PC-3 (cell line): Measurements from ENCODE around the gene CRIM1. TPM values are rescaled to one million over a fixed set of nuclear protein-coding genes. Genes with fewer than 3 reads are reported as not detected.

ENCODE experiments used
- ATAC-seq: fragments of 200-7000 bp; cut with Tn5 transposase; 2 replicates; pipeline ENCODE4 v1.9.1; 2020; ENCODE audit warnings: mild to moderate bottlenecking, moderate library complexity
- BruUV-seq: library from RNA; stranded (reverse); fragments of 400-500 nt; replicated peaks from 2 replicates; lab custom pipeline; 2021; lab: Mats Ljungman, UMichigan
- CTCF ChIA-PET: fragments of 300-600 bp; sonication (Branson Sonifier 250); formaldehyde crosslinking; loops from one replicate; lab custom pipeline; 2022; ENCODE audit warnings: antibody characterized with exemption; lab: Charles Lee
- POLR2A ChIA-PET: fragments of 300-600 bp; sonication (Branson Sonifier 250); formaldehyde crosslinking; loops from one replicate; lab custom pipeline; 2022; ENCODE audit warnings: antibody characterized with exemption; ENCODE audit not compliant: unreplicated experiment; lab: Charles Lee
- DNase-seq: peaks from one replicate; pipeline ENCODE4 v3.0.0-alpha.2; 2015
- H2AFZ ChIP-seq: fragments of 300-600 bp; sonication (generic); 2 replicates; pipeline ENCODE4 v1.6.0; 2016; ENCODE audit warnings: antibody characterized with exemption, low read length
- H3F3A ChIP-seq: fragments of 300-600 bp; sonication (generic); one replicate; pipeline ENCODE4 v1.6.0; 2017; ENCODE audit warnings: antibody characterized with exemption, low read length, control low read depth, mild to moderate bottlenecking; ENCODE audit not compliant: unreplicated experiment
- H3K27ac ChIP-seq: fragments of 300-600 bp; sonication (generic); 2 replicates; pipeline ENCODE4 v1.5.1; 2016; ENCODE audit warnings: mild to moderate bottlenecking, low read length
- H3K27me3 ChIP-seq: fragments of 300-600 bp; sonication (generic); 2 replicates; pipeline ENCODE4 v1.6.1; 2016; ENCODE audit warnings: low read length, mixed read lengths
- H3K36me3 ChIP-seq: fragments of 300-600 bp; sonication (generic); 2 replicates; pipeline ENCODE4 v1.6.1; 2016; ENCODE audit warnings: low read depth, mixed run types, low read length, mixed read lengths
- H3K4me1 ChIP-seq: fragments of 300-600 bp; sonication (generic); 2 replicates; pipeline ENCODE4 v1.5.1; 2016; ENCODE audit warnings: low read length; ENCODE audit not compliant: insufficient read depth
- H3K4me2 ChIP-seq: fragments of 300-600 bp; sonication (generic); 2 replicates; pipeline ENCODE4 v1.6.0; 2016; ENCODE audit warnings: low read length
- H3K4me3 ChIP-seq: fragments of 300-600 bp; sonication (generic); 2 replicates; pipeline ENCODE4 v1.5.1; 2016; ENCODE audit warnings: mild to moderate bottlenecking, low read length, mixed read lengths
- H3K79me2 ChIP-seq: fragments of 300-600 bp; sonication (generic); 2 replicates; pipeline ENCODE4 v1.6.1; 2017; ENCODE audit warnings: low read length, mixed read lengths
- H3K9ac ChIP-seq: fragments of 300-600 bp; sonication (generic); 2 replicates; pipeline ENCODE4 v1.6.0; 2016; ENCODE audit warnings: mild to moderate bottlenecking, low read length
- H3K9me2 ChIP-seq: fragments of 300-600 bp; sonication (generic); replicated peaks from 2 replicates; pipeline ENCODE4 v1.6.1; 2016; ENCODE audit warnings: mixed run types, low read length, mixed read lengths
- H3K9me3 ChIP-seq: fragments of 300-600 bp; sonication (generic); 2 replicates; pipeline ENCODE4 v1.6.1; 2016; ENCODE audit warnings: low read length, mixed read lengths
- H4K20me1 ChIP-seq: fragments of 300-600 bp; sonication (generic); 2 replicates; pipeline ENCODE4 v1.6.1; 2016; ENCODE audit warnings: low read length, mixed read lengths
- EZH2 ChIP-seq: fragments of 300-600 bp; sonication (generic); IDR thresholded peaks from one replicate; pipeline ENCODE4 v1.6.1; 2017; ENCODE audit warnings: antibody characterized with exemption, mild to moderate bottlenecking, low read length; ENCODE audit not compliant: unreplicated experiment
- EZH2phosphoT487 ChIP-seq: fragments of 300-600 bp; sonication (generic); IDR thresholded peaks from 2 replicates; pipeline ENCODE4 v1.6.1; 2018; ENCODE audit warnings: mild to moderate bottlenecking, antibody characterized with exemption, low read length, borderline replicate concordance
- intact Hi-C: fragments of 100-400 bp; cut with micrococcal nuclease; formaldehyde crosslinking; loops from 2 replicates; pipeline ENCODE4 v1.9.0; 2023
- total RNA-seq: library from RNA; depleted of rRNA; stranded (reverse); fragments of >200 nt; gene quantifications from 2 replicates; pipeline ENCODE4 v1.2.3, GENCODE V29; 2014
- TF ChIP-seq, protein P1 (sequence below): fragments of 300-600 bp; sonication (generic); conservative IDR thresholded peaks from 2 replicates; pipeline ENCODE4 v1.5.1; 2017; ENCODE audit warnings: antibody characterized with exemption, low read depth, mild to moderate bottlenecking, low read length

Gene CRIM1
- total RNA-seq, 1 experiment from 2014 or later = 70.7 TPM

DNA sequence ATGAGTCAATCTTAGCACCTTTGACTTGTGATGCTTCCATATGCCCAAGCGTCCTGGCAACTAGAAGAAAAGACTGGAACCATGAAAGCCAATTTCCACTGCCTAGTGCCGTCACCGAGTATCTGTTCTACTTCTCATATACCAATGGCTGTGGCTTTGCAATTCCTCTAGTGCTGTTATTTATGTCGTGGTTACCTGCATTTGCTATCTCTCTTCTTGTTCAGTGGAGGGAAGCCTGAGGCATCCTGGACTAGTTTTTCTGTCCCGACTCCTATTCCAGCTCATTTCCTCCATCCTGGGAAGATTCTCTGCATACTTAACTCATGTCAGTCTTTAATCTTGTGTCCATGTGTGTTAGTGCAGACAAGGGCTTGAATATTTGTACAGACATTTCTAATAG is 124.5 kb downstream of the CRIM1 start:
- ATAC-seq = no peak
- Histone ChIP-seq H3K9ac (no peak overlapping the region), H3K36me3 (peaks cover 81% of the 10 kb centered on the region), H3K9me3 (peaks cover 12% of the 10 kb centered on the region), H3K27me3 (no peaks in the 10 kb centered on the region), H4K20me1 (no peaks in the 10 kb centered on the region), H3K4me3 (no peak overlapping the region), H3F3A (peaks cover 21% of the 10 kb centered on the region), H3K9me2 (no peaks in the 10 kb centered on the region), H2AFZ (no peak overlapping the region), H3K27ac (no peak overlapping the region), H3K4me2 (no peak overlapping the region), H3K79me2 (peaks cover 46% of the 10 kb centered on the region), H3K4me1 (peaks cover 60% of the 10 kb centered on the region)
- intact Hi-C loops = no loop called here
- POLR2A ChIA-PET = no interaction called here
- BruUV-seq = no TSS peak
- no peak for DNase-seq
- TF ChIP-seq, protein P1, sequence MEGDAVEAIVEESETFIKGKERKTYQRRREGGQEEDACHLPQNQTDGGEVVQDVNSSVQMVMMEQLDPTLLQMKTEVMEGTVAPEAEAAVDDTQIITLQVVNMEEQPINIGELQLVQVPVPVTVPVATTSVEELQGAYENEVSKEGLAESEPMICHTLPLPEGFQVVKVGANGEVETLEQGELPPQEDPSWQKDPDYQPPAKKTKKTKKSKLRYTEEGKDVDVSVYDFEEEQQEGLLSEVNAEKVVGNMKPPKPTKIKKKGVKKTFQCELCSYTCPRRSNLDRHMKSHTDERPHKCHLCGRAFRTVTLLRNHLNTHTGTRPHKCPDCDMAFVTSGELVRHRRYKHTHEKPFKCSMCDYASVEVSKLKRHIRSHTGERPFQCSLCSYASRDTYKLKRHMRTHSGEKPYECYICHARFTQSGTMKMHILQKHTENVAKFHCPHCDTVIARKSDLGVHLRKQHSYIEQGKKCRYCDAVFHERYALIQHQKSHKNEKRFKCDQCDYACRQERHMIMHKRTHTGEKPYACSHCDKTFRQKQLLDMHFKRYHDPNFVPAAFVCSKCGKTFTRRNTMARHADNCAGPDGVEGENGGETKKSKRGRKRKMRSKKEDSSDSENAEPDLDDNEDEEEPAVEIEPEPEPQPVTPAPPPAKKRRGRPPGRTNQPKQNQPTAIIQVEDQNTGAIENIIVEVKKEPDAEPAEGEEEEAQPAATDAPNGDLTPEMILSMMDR = no peak
- TF ChIP-seq EZH2phosphoT487 (no peak), EZH2 (no peak)
- CTCF ChIA-PET = no interaction called here

GRCh38 chr2:36480636-36481035 is 125.1 kb downstream of the CRIM1 start:
- Histone ChIP-seq H3K4me2 (no peak overlapping the region), H3F3A (peaks cover 15% of the 10 kb centered on the region), H3K27me3 (no peaks in the 10 kb centered on the region), H3K9me2 (no peaks in the 10 kb centered on the region), H3K79me2 (peaks cover 40% of the 10 kb centered on the region), H3K4me3 (no peak overlapping the region), H3K9me3 (peaks cover 5% of the 10 kb centered on the region), H3K9ac (no peak overlapping the region), H2AFZ (no peak overlapping the region), H3K36me3 (peaks cover 75% of the 10 kb centered on the region), H3K27ac (no peak overlapping the region), H4K20me1 (no peaks in the 10 kb centered on the region), H3K4me1 (peaks cover 66% of the 10 kb centered on the region)
- TF ChIP-seq EZH2 (no peak), EZH2phosphoT487 (no peak)
- TF ChIP-seq, protein P1 = no peak
- no TSS peak for BruUV-seq
- intact Hi-C loops = no loop called here
- ChIA-PET CTCF (no interaction called here), POLR2A (no interaction called here)
- no peak for DNase-seq
- no peak for ATAC-seq

- Histone ChIP-seq H3K4me3 (no peak overlapping the region), H3K9ac (no peak overlapping the region), H3K4me2 (no peak overlapping the region), H3K27me3 (no peaks in the 10 kb centered on the region), H2AFZ (no peak overlapping the region), H3K36me3 (peaks cover 67% of the 10 kb centered on the region), H3K4me1 (peaks cover 74% of the 10 kb centered on the region), H3K27ac (no peak overlapping the region), H3K9me3 (no peaks in the 10 kb centered on the region), H3K79me2 (peaks cover 38% of the 10 kb centered on the region), H3F3A (peaks cover 10% of the 10 kb centered on the region), H4K20me1 (no peaks in the 10 kb centered on the region), H3K9me2 (no peaks in the 10 kb centered on the region)
- ChIA-PET POLR2A (no interaction called here), CTCF (no interaction called here)
- DNase-seq (no peak), ATAC-seq (no peak)
- BruUV-seq = no TSS peak
- TF ChIP-seq, protein P1 = no peak
- TF ChIP-seq EZH2 (no peak), EZH2phosphoT487 (no peak)
- intact Hi-C loops = no loop called here
Observed at GRCh38 chr2:36481709-36482108, 126.1 kb downstream of the CRIM1 start.
